ENCODE results near the gene TMEM109. TPM values are rescaled to one million over a fixed set of nuclear protein-coding genes. Genes with fewer than 3 reads are reported as not detected.

The TMEM109 gene
- total RNA-seq, 2 donors from 2014 or later, result 35.0 to 53.4 TPM

DNA sequence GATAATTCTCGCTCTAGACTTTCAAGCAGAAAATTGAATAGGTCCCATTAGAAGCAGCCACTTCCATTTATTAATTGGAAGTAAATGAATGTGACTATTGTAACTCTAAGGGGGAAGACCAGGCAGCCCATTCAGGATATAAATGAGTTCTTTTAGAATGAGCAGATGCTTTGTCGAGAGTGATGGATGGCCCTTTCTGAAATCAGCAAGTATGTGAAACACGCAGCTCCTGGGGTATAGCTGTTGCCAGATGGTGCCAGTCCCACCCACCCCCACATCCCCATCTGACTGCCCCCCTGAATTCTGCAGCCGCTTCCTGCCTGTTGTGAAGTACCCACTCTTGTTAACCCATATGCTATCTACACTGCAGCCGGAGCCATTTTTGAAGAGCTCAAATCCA, 34.3 kb downstream of the TMEM109 start:
- intact Hi-C loops (cut with DNase I), result no loop called here
- Histone ChIP-seq H3K4me3 (no peak overlapping the region), H3K27ac (no peak overlapping the region), H3K9me3 (no peaks in the 10 kb centered on the region), H3K4me1 (no peaks in the 10 kb centered on the region), H3K9ac (ENCODE audit: low read depth in 2 of 2, low read length in 2 of 2) (no peak overlapping the region), H3K27me3 (no peaks in the 10 kb centered on the region), H3K36me3 (no peaks in the 10 kb centered on the region)
- no peak for TF ChIP-seq CTCF (IDR thresholded peaks at IDR 0.05)
- DNase-seq, result no peak

DNA sequence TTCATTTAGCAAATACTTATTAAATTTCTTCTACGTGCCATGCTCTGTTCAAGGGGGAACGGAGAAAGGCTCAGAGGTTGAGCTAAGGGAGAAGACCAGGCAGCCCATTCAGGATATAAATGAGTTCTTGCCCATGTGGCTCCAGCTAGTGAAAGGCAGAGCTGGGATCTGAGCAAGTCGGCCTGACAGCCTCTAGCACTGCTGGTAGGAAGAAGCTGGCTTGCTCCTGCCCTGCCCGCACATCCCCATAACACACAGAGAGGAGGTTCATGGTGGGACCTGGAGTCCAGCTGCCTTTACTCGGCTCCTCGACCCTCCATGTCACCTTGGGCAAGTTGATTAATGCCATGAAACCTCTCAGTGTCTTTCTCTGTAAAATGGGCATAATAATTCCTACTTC, 36.1 kb downstream of the TMEM109 start:
- peak overlapping the region; percentile 36 for H3K4me3 ChIP-seq
- H3K36me3 ChIP-seq, result no peaks in the 10 kb centered on the region
- H3K9ac ChIP-seq (ENCODE audit: low read depth in 2 of 2, low read length in 2 of 2), result peak overlapping the region in 1 of 2 donors; percentile 24
- intact Hi-C loops (cut with DNase I), result no loop called here
- no peak overlapping the region for H3K27ac ChIP-seq
- no peaks in the 10 kb centered on the region for H3K9me3 ChIP-seq
- DNase-seq, result no peak
- no peak for TF ChIP-seq CTCF (IDR thresholded peaks at IDR 0.05)
- H3K4me1 ChIP-seq, result no peaks in the 10 kb centered on the region
- H3K27me3 ChIP-seq, result no peaks in the 10 kb centered on the region

DNA sequence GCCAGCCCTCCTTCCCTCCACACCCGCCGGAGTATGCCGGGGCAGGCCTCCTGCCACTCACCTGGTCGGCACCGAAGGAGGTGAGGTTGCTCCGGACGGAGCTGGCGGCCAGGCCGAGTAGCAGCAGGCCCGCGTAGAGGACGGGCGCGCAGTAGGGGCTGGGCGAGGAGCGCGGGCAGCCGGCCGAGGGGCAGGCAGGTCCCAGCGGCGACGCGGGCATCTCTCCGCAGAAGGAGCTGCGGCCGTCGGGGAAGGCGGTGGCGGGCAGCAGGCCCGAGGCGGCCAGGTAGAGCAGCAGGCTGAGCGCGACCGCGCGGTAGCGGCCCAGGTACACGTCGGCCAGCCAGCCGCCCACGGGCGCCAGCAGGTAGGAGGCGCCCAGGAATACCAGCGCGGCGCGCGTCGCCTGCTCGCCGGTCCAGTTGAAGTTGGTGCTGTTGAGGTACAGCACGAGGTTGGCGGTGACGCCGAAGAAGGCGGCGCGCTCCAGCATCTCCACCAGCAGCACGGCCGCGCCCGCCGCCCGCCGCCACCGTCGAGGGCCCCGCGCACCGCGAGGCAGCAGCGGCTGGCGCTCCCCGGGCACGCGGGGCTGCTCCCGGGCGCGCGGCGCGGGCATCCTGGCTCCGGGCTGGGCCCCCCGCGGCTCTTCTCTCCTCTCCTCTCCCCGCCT, 37.1 kb downstream of the TMEM109 start:
- Histone ChIP-seq H3K4me1 (no peaks in the 10 kb centered on the region), H3K27ac (no peak overlapping the region)

GRCh38 chr11:60951606-60951903, 37.6 kb downstream of the TMEM109 start:
- Histone ChIP-seq H3K4me1 (no peaks in the 10 kb centered on the region), H3K9ac (ENCODE audit: low read depth in 2 of 2, low read length in 2 of 2) (peak overlapping the region; percentile 70 to 87), H3K4me3 (peak overlapping the region; percentile 36), H3K36me3 (no peaks in the 10 kb centered on the region), H3K27ac (peak overlapping the region; percentile 76), H3K27me3 (no peaks in the 10 kb centered on the region), H3K9me3 (no peaks in the 10 kb centered on the region)
- no peak for TF ChIP-seq CTCF (IDR thresholded peaks at IDR 0.05)
- intact Hi-C loops (cut with DNase I), result no loop called here
- DNase-seq, result no peak

More for the DNA sequence above, 37.1 kb downstream of the TMEM109 start:
- Histone ChIP-seq H3K9me3 (no peaks in the 10 kb centered on the region), H3K4me3 (peak overlapping the region; percentile 36), H3K9ac (ENCODE audit: low read depth in 2 of 2, low read length in 2 of 2) (peak overlapping the region; percentile 70 to 87), H3K27me3 (no peaks in the 10 kb centered on the region), H3K36me3 (no peaks in the 10 kb centered on the region)
- DNase-seq, result no peak
- intact Hi-C loops (cut with DNase I), result no loop called here
- no peak for TF ChIP-seq CTCF (IDR thresholded peaks at IDR 0.05)

DNA sequence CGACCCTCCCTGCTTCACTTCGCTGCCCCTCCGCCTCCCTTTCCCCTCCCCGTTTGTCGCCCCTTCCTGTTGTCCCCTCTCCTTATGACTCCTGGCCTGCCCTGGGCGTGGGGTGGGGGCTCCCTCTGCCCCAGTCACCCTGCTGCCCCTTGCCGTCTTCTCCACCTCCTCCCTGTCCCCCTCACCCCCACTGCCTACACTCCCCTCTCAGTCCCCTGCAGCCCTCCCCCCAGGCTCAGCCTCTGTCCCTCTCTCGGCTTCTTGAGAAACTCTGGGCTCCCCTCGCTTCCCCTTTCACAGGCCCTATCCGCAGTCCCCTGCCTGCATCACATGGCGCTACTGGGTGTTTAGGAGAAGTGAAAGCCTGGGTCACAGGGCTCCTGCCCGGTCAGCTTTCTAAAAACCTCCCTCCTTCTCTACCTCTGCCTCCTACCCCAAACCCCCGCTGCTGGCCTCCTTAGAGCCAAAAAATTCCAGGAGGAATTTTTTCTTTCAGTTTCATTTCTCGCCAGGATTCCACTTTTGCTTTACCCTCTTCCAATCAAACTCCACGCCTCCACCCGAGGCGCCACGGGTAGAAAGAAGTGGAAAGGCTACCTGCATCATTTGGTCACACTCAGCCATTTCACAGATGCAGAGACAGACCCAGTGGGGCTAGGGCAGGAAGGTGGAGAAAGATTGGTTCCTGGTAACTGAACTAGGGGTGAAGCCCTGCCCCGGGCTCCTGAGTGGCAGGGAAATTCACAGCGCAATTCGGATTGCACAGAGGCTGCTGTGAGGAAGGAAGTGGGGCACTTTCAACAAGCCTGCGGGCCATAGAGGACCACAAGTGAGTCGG, 38.2 kb downstream of the TMEM109 start, which contains the start of gene SLC15A3:
Gene SLC15A3 (minus strand): TSS at position 273 of the 838 bp plus-strand sequence. CDS start 625 bp downstream, outside the sequence.
- H3K4me3 ChIP-seq, result peak within 1 kb of the TSS; percentile 36
- intact Hi-C loops (cut with DNase I), result no loop called here
- peak; percentile 47 for DNase-seq
- no peaks in the 10 kb centered on the region for H3K36me3 ChIP-seq
- no peak for TF ChIP-seq CTCF (IDR thresholded peaks at IDR 0.05)
- no peaks in the 10 kb centered on the region for H3K4me1 ChIP-seq
- no peaks in the 10 kb centered on the region for H3K27me3 ChIP-seq
- peak within 1 kb of the TSS; percentile 76 for H3K27ac ChIP-seq
- no peaks in the 10 kb centered on the region for H3K9me3 ChIP-seq
- H3K9ac ChIP-seq (ENCODE audit: low read depth in 2 of 2, low read length in 2 of 2), result peak within 1 kb of the TSS; percentile 70 to 87
